ENCODE data around the gene MAP4.

The MAP4 gene

DNA sequence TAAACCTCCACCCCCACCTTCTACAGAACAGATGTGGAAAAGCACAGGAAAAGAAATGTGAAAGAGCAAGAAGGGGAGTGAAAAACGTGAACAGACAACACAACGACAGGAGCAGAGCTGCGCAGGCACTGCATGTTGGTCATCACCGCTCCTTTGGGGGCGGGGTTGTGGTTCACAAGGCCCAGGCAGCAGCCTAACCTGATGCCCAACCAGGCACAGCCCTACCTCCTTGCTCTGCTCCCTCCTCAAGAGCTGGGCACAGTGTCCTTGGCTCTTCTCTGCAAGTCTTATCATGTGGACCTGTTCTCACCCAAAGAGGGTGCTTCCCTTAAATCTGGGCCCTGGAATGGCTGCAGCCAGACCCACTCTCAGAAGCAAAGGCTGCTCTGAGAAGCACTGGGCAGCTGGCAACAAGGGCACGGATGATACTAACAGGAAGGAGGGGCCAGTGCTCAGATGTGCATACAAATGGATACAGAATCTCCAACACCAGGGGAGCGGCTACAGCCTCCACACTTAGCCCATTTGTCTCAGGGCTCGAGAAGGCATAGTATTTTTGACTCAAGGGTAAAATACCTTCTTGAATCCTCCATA is 148.7 kb downstream of the MAP4 start:
- Histone ChIP-seq H3K27me3 (ENCODE audit: insufficient read depth, low read length, poor library complexity, severe bottlenecking) (no peaks in the 10 kb centered on the region), H3K9me2 (replicated peaks; ENCODE audit: low read depth, low read length) (no peaks in the 10 kb centered on the region), H3K9ac (ENCODE audit: low read depth, low read length, poor library complexity, severe bottlenecking) (no peak overlapping the region), H3K36me3 (ENCODE audit: insufficient read depth, low read length) (peaks cover 47% of the 10 kb centered on the region; the same call in 1 of the 2 replicates), H2AFZ (ENCODE audit: low read length) (no peak overlapping the region), H3K4me2 (ENCODE audit: low read depth, low read length, poor library complexity, severe bottlenecking) (no peak overlapping the region), H3K4me1 (ENCODE audit: insufficient read depth, low read length, poor library complexity, severe bottlenecking) (no peaks in the 10 kb centered on the region), H4K20me1 (ENCODE audit: insufficient read depth, low read length, poor library complexity, severe bottlenecking) (no peaks in the 10 kb centered on the region), H3F3A (ENCODE audit: low read depth) (no peaks in the 10 kb centered on the region), H3K79me2 (ENCODE audit: insufficient read depth, low read length) (no peaks in the 10 kb centered on the region), H3K9me3 (ENCODE audit: insufficient read depth, low read depth, low read length) (no peaks in the 10 kb centered on the region), H3K4me3 (ENCODE audit: low read length, poor library complexity, severe bottlenecking) (no peak overlapping the region)
- TF ChIP-seq, protein P1, sequence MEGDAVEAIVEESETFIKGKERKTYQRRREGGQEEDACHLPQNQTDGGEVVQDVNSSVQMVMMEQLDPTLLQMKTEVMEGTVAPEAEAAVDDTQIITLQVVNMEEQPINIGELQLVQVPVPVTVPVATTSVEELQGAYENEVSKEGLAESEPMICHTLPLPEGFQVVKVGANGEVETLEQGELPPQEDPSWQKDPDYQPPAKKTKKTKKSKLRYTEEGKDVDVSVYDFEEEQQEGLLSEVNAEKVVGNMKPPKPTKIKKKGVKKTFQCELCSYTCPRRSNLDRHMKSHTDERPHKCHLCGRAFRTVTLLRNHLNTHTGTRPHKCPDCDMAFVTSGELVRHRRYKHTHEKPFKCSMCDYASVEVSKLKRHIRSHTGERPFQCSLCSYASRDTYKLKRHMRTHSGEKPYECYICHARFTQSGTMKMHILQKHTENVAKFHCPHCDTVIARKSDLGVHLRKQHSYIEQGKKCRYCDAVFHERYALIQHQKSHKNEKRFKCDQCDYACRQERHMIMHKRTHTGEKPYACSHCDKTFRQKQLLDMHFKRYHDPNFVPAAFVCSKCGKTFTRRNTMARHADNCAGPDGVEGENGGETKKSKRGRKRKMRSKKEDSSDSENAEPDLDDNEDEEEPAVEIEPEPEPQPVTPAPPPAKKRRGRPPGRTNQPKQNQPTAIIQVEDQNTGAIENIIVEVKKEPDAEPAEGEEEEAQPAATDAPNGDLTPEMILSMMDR (conservative IDR thresholded peaks at IDR 0.05; ENCODE audit: low read length) = no peak

DNA sequence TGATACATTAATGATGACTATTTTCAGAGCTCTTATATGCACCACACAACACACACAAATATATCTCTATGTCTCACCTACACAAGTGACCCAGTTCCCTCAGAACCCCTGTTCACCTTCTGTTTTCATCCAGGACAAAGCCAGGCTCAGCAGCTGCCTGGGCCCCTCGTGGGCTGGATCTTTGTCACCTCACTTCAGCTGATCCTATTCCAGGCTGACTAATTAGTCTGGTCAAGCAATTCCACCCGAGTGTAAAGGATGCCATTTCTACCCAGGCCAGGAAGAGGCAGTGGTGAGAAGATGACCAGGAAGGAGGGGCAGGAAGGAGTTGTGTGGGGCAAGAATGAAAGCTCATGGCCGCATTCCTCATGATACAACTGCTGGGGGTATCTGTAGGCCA is 151.0 kb downstream of the MAP4 start:
- no peak overlapping the region for H3K9ac ChIP-seq (ENCODE audit: low read depth, low read length, poor library complexity, severe bottlenecking)
- H2AFZ ChIP-seq (ENCODE audit: low read length) = no peak overlapping the region
- H3K9me3 ChIP-seq (ENCODE audit: insufficient read depth, low read depth, low read length) = no peaks in the 10 kb centered on the region
- H4K20me1 ChIP-seq (ENCODE audit: insufficient read depth, low read length, poor library complexity, severe bottlenecking) = no peaks in the 10 kb centered on the region
- no peaks in the 10 kb centered on the region for H3K9me2 ChIP-seq (replicated peaks; ENCODE audit: low read depth, low read length)
- H3K4me1 ChIP-seq (ENCODE audit: insufficient read depth, low read length, poor library complexity, severe bottlenecking) = no peaks in the 10 kb centered on the region
- no peak for TF ChIP-seq EZH2phosphoT487 (IDR thresholded peaks at IDR 0.05; ENCODE audit: borderline replicate concordance)
- TF ChIP-seq, protein P1 (conservative IDR thresholded peaks at IDR 0.05; ENCODE audit: low read length) = 0 out of 2 replicates have a peak, but pooled peaks have one; percentile 20
- no peak overlapping the region for H3K4me3 ChIP-seq (ENCODE audit: low read length, poor library complexity, severe bottlenecking)
- no peak overlapping the region for H3K4me2 ChIP-seq (ENCODE audit: low read depth, low read length, poor library complexity, severe bottlenecking)
- H3K27me3 ChIP-seq (ENCODE audit: insufficient read depth, low read length, poor library complexity, severe bottlenecking) = no peaks in the 10 kb centered on the region
- no peaks in the 10 kb centered on the region for H3K79me2 ChIP-seq (ENCODE audit: insufficient read depth, low read length)
- H3F3A ChIP-seq (ENCODE audit: low read depth) = no peaks in the 10 kb centered on the region
- peaks cover 32% of the 10 kb centered on the region; the same call in 1 of the 2 replicates for H3K36me3 ChIP-seq (ENCODE audit: insufficient read depth, low read length)

DNA sequence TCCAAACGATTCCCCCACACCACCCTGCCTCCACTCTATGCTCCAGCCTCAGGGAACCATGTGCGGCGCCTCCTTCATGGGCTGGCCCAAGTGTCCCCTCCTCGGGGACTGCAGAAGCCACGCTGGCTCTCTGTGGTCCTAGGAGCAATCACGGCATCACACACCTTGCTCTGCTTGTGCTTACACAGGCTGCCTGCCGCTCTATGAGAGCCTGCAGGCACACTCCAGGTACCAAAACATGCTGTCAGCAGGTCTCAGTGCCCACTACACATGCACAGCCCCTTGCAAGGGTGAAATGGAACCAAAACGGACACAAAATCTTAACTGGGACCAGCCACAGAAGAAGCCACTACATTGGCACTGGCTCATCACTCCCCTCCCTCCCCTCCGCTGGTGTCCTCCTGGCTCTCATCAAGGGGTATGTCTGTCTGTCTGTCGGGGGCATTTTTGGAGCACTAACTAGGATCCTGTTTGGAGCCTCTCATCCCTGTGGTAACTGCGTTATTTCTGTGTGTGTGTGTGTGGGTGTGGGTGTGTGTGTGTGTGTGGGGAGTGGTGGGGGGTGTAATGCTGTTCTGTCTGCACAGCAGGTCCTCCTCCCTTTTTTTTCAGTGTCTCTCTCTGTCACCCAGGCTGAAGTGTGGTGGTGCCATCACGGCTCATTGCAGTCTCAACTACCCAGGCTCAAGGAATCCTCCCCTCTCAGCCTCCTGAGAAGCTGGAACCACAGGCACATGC is 152.7 kb downstream of the MAP4 start:
- no peaks in the 10 kb centered on the region for H3K4me1 ChIP-seq (ENCODE audit: insufficient read depth, low read length, poor library complexity, severe bottlenecking)
- H4K20me1 ChIP-seq (ENCODE audit: insufficient read depth, low read length, poor library complexity, severe bottlenecking) = no peaks in the 10 kb centered on the region
- no peaks in the 10 kb centered on the region for H3K9me3 ChIP-seq (ENCODE audit: insufficient read depth, low read depth, low read length)
- no peak overlapping the region for H3K4me2 ChIP-seq (ENCODE audit: low read depth, low read length, poor library complexity, severe bottlenecking)
- no peaks in the 10 kb centered on the region for H3F3A ChIP-seq (ENCODE audit: low read depth)
- no peaks in the 10 kb centered on the region for H3K79me2 ChIP-seq (ENCODE audit: insufficient read depth, low read length)
- no peaks in the 10 kb centered on the region for H3K9me2 ChIP-seq (replicated peaks; ENCODE audit: low read depth, low read length)
- no peak overlapping the region for H2AFZ ChIP-seq (ENCODE audit: low read length)
- no peak for TF ChIP-seq EZH2phosphoT487 (IDR thresholded peaks at IDR 0.05; ENCODE audit: borderline replicate concordance)
- TF ChIP-seq, protein P1 (conservative IDR thresholded peaks at IDR 0.05; ENCODE audit: low read length) = no peak
- H3K9ac ChIP-seq (ENCODE audit: low read depth, low read length, poor library complexity, severe bottlenecking) = no peak overlapping the region
- H3K27me3 ChIP-seq (ENCODE audit: insufficient read depth, low read length, poor library complexity, severe bottlenecking) = no peaks in the 10 kb centered on the region
- H3K4me3 ChIP-seq (ENCODE audit: low read length, poor library complexity, severe bottlenecking) = no peak overlapping the region
- H3K36me3 ChIP-seq (ENCODE audit: insufficient read depth, low read length) = peaks cover 15% of the 10 kb centered on the region; the same call in 1 of the 2 replicates

Data from Loucy (cell line).